ENCODE measurements around the gene BICD1. TPM values are rescaled to one million over a fixed set of nuclear protein-coding genes. Genes with fewer than 3 reads are reported as not detected.

Gene BICD1
- polyA plus RNA-seq, 1 of the 3 experiments (the other 2 are of a cell fraction) = 12.1 TPM

GRCh38 chr12:32366714-32367113 is 260.1 kb downstream of the BICD1 start:
- Histone ChIP-seq H3K4me3 (ENCODE audit: low read depth in 2 of 2, low read length in 1 of 2) (no peak overlapping the region), H3K9ac (no peak overlapping the region), H2AFZ (ENCODE audit: low read depth) (no peak overlapping the region), H3K27ac (ENCODE audit: low read depth in 2 of 2, low read length in 1 of 2) (no peak overlapping the region), H3K27me3 (ENCODE audit: insufficient read depth) (no peaks in the 10 kb centered on the region), H3K79me2 (ENCODE audit: insufficient read depth) (no peaks in the 10 kb centered on the region), H4K20me1 (ENCODE audit: insufficient read depth) (no peaks in the 10 kb centered on the region), H3K9me2 (no peaks in the 10 kb centered on the region), H3K9me3 (no peaks in the 10 kb centered on the region), H3F3A (replicated peaks; ENCODE audit: insufficient read depth) (peaks cover 3% of the 10 kb centered on the region), H3K4me1 (ENCODE audit: control insufficient read depth in 1 of 2, insufficient read depth in 2 of 2, low read depth in 1 of 2, low read length in 1 of 2) (peaks cover 0 to 5% of the 10 kb centered on the region in 2 experiments; a peak in 3 of 4 replicates), H3K36me3 (replicated peaks in 1 of 2; ENCODE audit: control insufficient read depth in 1 of 2, insufficient read depth in 2 of 2, low read length in 1 of 2) (no peaks in the 10 kb centered on the region), H3K4me2 (no peak overlapping the region)
- 98% methylated on average over 1 of the region's 1 CpG for WGBS (ENCODE audit: low lambda C conversion rate)
- TF ChIP-seq EZH2phosphoT487 (IDR thresholded peaks at IDR 0.05; ENCODE audit: borderline replicate concordance, low read depth) (no peak), MAX (IDR thresholded peaks at IDR 0.05; ENCODE audit: low read depth) (no peak), FOXM1 (IDR thresholded peaks at IDR 0.05; ENCODE audit: low read depth) (no peak), POLR2AphosphoS5 (IDR thresholded peaks at IDR 0.05; ENCODE audit: low read depth, low read length) (no peak), JUND (IDR thresholded peaks at IDR 0.05) (no peak), MXI1 (IDR thresholded peaks at IDR 0.05; ENCODE audit: low read depth, low read length) (no peak), REST (IDR thresholded peaks at IDR 0.05; ENCODE audit: low read depth, low read length) (no peak), USF2 (IDR thresholded peaks at IDR 0.05; ENCODE audit: borderline replicate concordance, low read depth, low read length) (no peak), TEAD4 (IDR thresholded peaks at IDR 0.05; ENCODE audit: borderline replicate concordance, insufficient read depth) (no peak), FOXJ3 (CRISPR knock-in tag; IDR thresholded peaks at IDR 0.05) (no peak), TAF1 (IDR thresholded peaks at IDR 0.05; ENCODE audit: borderline replicate concordance, low read depth, low read length) (no peak), MEF2A (IDR thresholded peaks at IDR 0.05; ENCODE audit: borderline replicate concordance, low read depth) (no peak), ZBTB33 (IDR thresholded peaks at IDR 0.05; ENCODE audit: borderline replicate concordance, low read depth) (no peak)
- DNase-seq = no peak
- CTCF ChIA-PET = interaction anchor here (1.3 to 4.2 kb wide), 7 partner anchors 8 to 389 kb away, joined by 4 to 37 read pairs (median 6); partner anchors contain the start of gene YARS2
- POLR2A ChIA-PET = no interaction called here
